Glomerular endothelial cell (primary cell): ENCODE data around the gene CASP1. TPM values are rescaled to one million over a fixed set of nuclear protein-coding genes. Genes with fewer than 3 reads are reported as not detected.
"Not testable (repeated sequence)": the region's sequence is repeated elsewhere in the genome, so short reads cannot be mapped to it uniquely, and the experiment has no call there.

Source experiments
- DNase-seq: peaks from one replicate; pipeline ENCODE4 v3.0.0-alpha.2; 2011; ENCODE audit warnings: low read depth, low spot score; ENCODE audit errors: extremely low read depth
- total RNA-seq: library from RNA; depleted of rRNA; stranded (reverse); fragments of >200 nt; gene quantifications from 2 replicates; pipeline ENCODE4 v1.2.3, GENCODE V29; 2015

Gene CASP1
- total RNA-seq, 1 donor from 2014 or later = 32.0 TPM

GRCh38 chr11:105046898-105047579, 12.1 kb upstream of the CASP1 start:
- DNase-seq = peak; percentile 99

- no peak for DNase-seq
Observed at GRCh38 chr11:105045676-105046296, 10.8 kb upstream of the CASP1 start.

GRCh38 chr11:105044557-105045524, 9.9 kb upstream of the CASP1 start, which contains the start of gene CARD16:
Gene CARD16, minus strand, starts transcription at chr11:105045335. Its CDS starts 38 bp downstream, at chr11:105045297.
- peak; percentile 42 for DNase-seq

GRCh38 chr11:105042178-105042577, 7.2 kb upstream of the CASP1 start:
- no peak for DNase-seq

- no peak for DNase-seq
Observed at GRCh38 chr11:105040703-105041102, 5.8 kb upstream of the CASP1 start.

GRCh38 chr11:105034388-105034787, 556 bp downstream of the CASP1 start:
- not testable (repeated sequence) for DNase-seq

GRCh38 chr11:105033781-105034180, 1.2 kb downstream of the CASP1 start:
- no peak for DNase-seq

GRCh38 chr11:105033343-105033742, 1.6 kb downstream of the CASP1 start:
- no peak for DNase-seq

- no peak for DNase-seq
Observed at GRCh38 chr11:105032495-105032894, 2.4 kb downstream of the CASP1 start.

- no peak for DNase-seq
Observed at GRCh38 chr11:105027678-105028077, 7.3 kb downstream of the CASP1 start.

- no peak for DNase-seq
Observed at GRCh38 chr11:105024394-105024793, 10.6 kb downstream of the CASP1 start.

- DNase-seq = no peak
Observed at GRCh38 chr11:105023003-105023402, 11.9 kb downstream of the CASP1 start, which contains the start of gene CASP5. Gene CASP5, minus strand, starts transcription at chr11:105023168. Its CDS starts 32 bp downstream, at chr11:105023136.

GRCh38 chr11:105022527-105022926, 12.4 kb downstream of the CASP1 start:
- no peak for DNase-seq

- DNase-seq = no peak
Observed at GRCh38 chr11:105007463-105007862, 27.5 kb downstream of the CASP1 start.

- DNase-seq = no peak
Observed at GRCh38 chr11:105005451-105005845, 29.5 kb downstream of the CASP1 start.

- DNase-seq = no peak
Observed at GRCh38 chr11:105004021-105004420, 30.9 kb downstream of the CASP1 start.

GRCh38 chr11:105003151-105003550, 31.8 kb downstream of the CASP1 start:
- DNase-seq = no peak

GRCh38 chr11:105000797-105001196, 34.1 kb downstream of the CASP1 start:
- DNase-seq = no peak

- DNase-seq = no peak
Observed at GRCh38 chr11:105000167-105000566, 34.8 kb downstream of the CASP1 start.

GRCh38 chr11:104999721-105000120, 35.2 kb downstream of the CASP1 start:
- DNase-seq = no peak

GRCh38 chr11:104997288-104997687, 37.7 kb downstream of the CASP1 start:
- DNase-seq = no peak
